Smooth muscle cell (in vitro differentiated cells): ENCODE measurements around the gene ULK2. TPM values are rescaled to one million over a fixed set of nuclear protein-coding genes. Genes with fewer than 3 reads are reported as not detected.

Experiments used
- DNase-seq: peaks from one replicate; lab custom pipeline; 2025; ENCODE audit not compliant: unreplicated experiment; lab: John Stamatoyannopoulos, UW
- H2AFZ ChIP-seq: fragments of 200-600 bp; sonication (generic); 2 replicates; pipeline ENCODE4 v1.6.0; 2016; ENCODE audit warnings: antibody characterized with exemption, low read depth, mild to moderate bottlenecking
- H3F3A ChIP-seq: fragments of 200-600 bp; sonication (generic); 2 replicates; pipeline ENCODE4 v1.6.0; 2017; ENCODE audit warnings: antibody characterized with exemption, low read depth
- H3K27ac ChIP-seq: fragments of 200-600 bp; sonication (generic); 2 replicates; pipeline ENCODE4 v1.5.1; 2016; ENCODE audit warnings: low read depth, mild to moderate bottlenecking
- H3K27me3 ChIP-seq: fragments of 200-600 bp; sonication (generic); 2 replicates; pipeline ENCODE4 v1.6.1; 2016; ENCODE audit warnings: low read depth, mild to moderate bottlenecking
- H3K36me3 ChIP-seq: fragments of 200-600 bp; sonication (generic); 2 replicates; pipeline ENCODE4 v1.5.1; 2016; ENCODE audit warnings: low read depth
- H3K4me1 ChIP-seq: fragments of 200-600 bp; sonication (generic); 2 replicates; pipeline ENCODE4 v1.5.1; 2016; ENCODE audit warnings: low read depth
- H3K4me2 ChIP-seq: fragments of 200-600 bp; sonication (generic); 2 replicates; pipeline ENCODE4 v1.6.0; 2016; ENCODE audit warnings: mild to moderate bottlenecking
- H3K4me3 ChIP-seq: fragments of 200-600 bp; sonication (generic); 2 replicates; pipeline ENCODE4 v1.5.1; 2016; ENCODE audit warnings: mild to moderate bottlenecking
- H3K79me2 ChIP-seq: fragments of 200-600 bp; sonication (generic); 2 replicates; pipeline ENCODE4 v1.6.0; 2016; ENCODE audit warnings: low read depth, mild to moderate bottlenecking
- H3K9ac ChIP-seq: fragments of 200-600 bp; sonication (generic); 2 replicates; pipeline ENCODE4 v1.6.0; 2016; ENCODE audit warnings: low read depth
- H3K9me3 ChIP-seq: fragments of 200-600 bp; sonication (generic); replicated peaks from 2 replicates; pipeline ENCODE4 v1.5.1; 2016; ENCODE audit warnings: low read depth
- H4K20me1 ChIP-seq: fragments of 200-600 bp; sonication (generic); 2 replicates; pipeline ENCODE4 v1.6.0; 2016; ENCODE audit warnings: low read depth
- CTCF ChIP-seq: fragments of 200-600 bp; sonication (generic); IDR thresholded peaks from 2 replicates; pipeline ENCODE4 v1.5.1; 2017; ENCODE audit warnings: borderline replicate concordance, mild to moderate bottlenecking, antibody characterized with exemption; ENCODE audit not compliant: insufficient read depth, poor library complexity, severe bottlenecking
- WGBS: methylation state at CpG from one replicate; pipeline ENCODE4 v1.1.7; 2016; ENCODE audit warnings: low lambda C conversion rate; 5-methylcytosine and 5-hydroxymethylcytosine counted together
- polyA plus RNA-seq: library from polyadenylated mRNA; unstranded; fragments of >200 nt; fragmentation: Nextera tagmentation; extraction: Ambion mirVana; gene quantifications from 2 replicates; pipeline ENCODE4 v1.2.1, GENCODE V29; 2016
- small RNA-seq: library from RNA; depleted of rRNA; stranded (forward); fragments of <200 nt; gene quantifications from one replicate; pipeline ENCODE3, GENCODE V24; 2014
- total RNA-seq: library from RNA; depleted of rRNA; stranded (reverse); fragments of >200 nt; gene quantifications from 2 replicates; pipeline ENCODE4 v1.2.3, GENCODE V29; 2014

Gene ULK2
- total and polyA plus RNA-seq, 2 experiments from 2014 or later, result 9.7 to 24.0 TPM

GRCh38 chr17:19724501-19725420, 143.0 kb downstream of the ULK2 start:
- no peak overlapping the region for H3K4me2 ChIP-seq
- H3K9ac ChIP-seq, result no peak overlapping the region
- WGBS, result 96% methylated on average over 46 of the region's 55 CpGs

GRCh38 chr17:19723964-19724363, 143.8 kb downstream of the ULK2 start:
- H3K4me3 ChIP-seq, result no peak overlapping the region
- H3K36me3 ChIP-seq, result no peaks in the 10 kb centered on the region
- no peaks in the 10 kb centered on the region for H3F3A ChIP-seq
- no peak overlapping the region for H2AFZ ChIP-seq
- H3K9me3 ChIP-seq, result no peaks in the 10 kb centered on the region
- no peaks in the 10 kb centered on the region for H4K20me1 ChIP-seq
- H3K27ac ChIP-seq, result no peak overlapping the region
- no peaks in the 10 kb centered on the region for H3K79me2 ChIP-seq
- WGBS, result 89% methylated on average over 1 of the region's 1 CpG
- no peaks in the 10 kb centered on the region for H3K27me3 ChIP-seq
- H3K4me2 ChIP-seq, result no peak overlapping the region
- no peak for DNase-seq
- H3K4me1 ChIP-seq, result no peaks in the 10 kb centered on the region
- H3K9ac ChIP-seq, result no peak overlapping the region
- TF ChIP-seq CTCF, result no peak

More at GRCh38 chr17:19724501-19725420, 143.0 kb downstream of the ULK2 start:
- Histone ChIP-seq H3K4me3 (no peak overlapping the region), H3F3A (no peaks in the 10 kb centered on the region), H3K4me1 (no peaks in the 10 kb centered on the region), H3K27ac (no peak overlapping the region), H3K27me3 (no peaks in the 10 kb centered on the region), H4K20me1 (no peaks in the 10 kb centered on the region), H3K36me3 (no peaks in the 10 kb centered on the region), H3K9me3 (no peaks in the 10 kb centered on the region), H3K79me2 (no peaks in the 10 kb centered on the region), H2AFZ (no peak overlapping the region)
- no peak for DNase-seq
- no peak for TF ChIP-seq CTCF

Small RNAs within 50 kb of the gene (small RNA-seq; reads per million reads assigned to genes)
- not detected for gene AC015726.2

Other genes with a start within 250 kb of the ULK2 start
- gene ALDH3A2, start 219.2 kb downstream of the ULK2 start, total RNA-seq, result 26.9 and 60.3 TPM in 2 replicates
- 13.5 and 17.3 TPM in 2 replicates for gene ALDH3A2, start 219.2 kb downstream of the ULK2 start, polyA plus RNA-seq
- not detected in 2 replicates for gene SLC47A2, start 151.4 kb downstream of the ULK2 start, total RNA-seq
- 0.33 TPM in 1 of 2 replicates, not detected in the other for gene SLC47A2, start 151.4 kb downstream of the ULK2 start, polyA plus RNA-seq
- gene ALDH3A1, start 119.6 kb downstream of the ULK2 start, total RNA-seq, result 0.18 TPM in 1 of 2 replicates, not detected in the other
- not detected in 2 replicates for gene ALDH3A1, start 119.6 kb downstream of the ULK2 start, polyA plus RNA-seq
- 28.4 and 28.6 TPM in 2 replicates for gene AKAP10, start 109.9 kb upstream of the ULK2 start, total RNA-seq
- gene AKAP10, start 109.9 kb upstream of the ULK2 start, polyA plus RNA-seq, result 23.7 and 28.0 TPM in 2 replicates
- 72.0 and 96.0 TPM in 2 replicates for gene SPECC1, start 141.4 kb upstream of the ULK2 start, total RNA-seq
- 20.0 and 31.3 TPM in 2 replicates for gene SPECC1, start 141.4 kb upstream of the ULK2 start, polyA plus RNA-seq